ENCODE results near the gene MARCO.

- TF ChIP-seq POLR2A (IDR thresholded peaks at IDR 0.05) (no peak), CTCF (IDR thresholded peaks at IDR 0.05) (no peak)
Measured at GRCh38 chr2:118911166-118911856, 30.7 kb upstream of the MARCO start.

Data from vagina (tissue), 2 donors.